COLO829 (cell line): ENCODE data around the gene OGA.

Experiments used
- DNase-seq: peaks from one replicate; pipeline ENCODE4 v3.0.0; 2012; ENCODE audit warnings: low spot score

The OGA gene

DNA sequence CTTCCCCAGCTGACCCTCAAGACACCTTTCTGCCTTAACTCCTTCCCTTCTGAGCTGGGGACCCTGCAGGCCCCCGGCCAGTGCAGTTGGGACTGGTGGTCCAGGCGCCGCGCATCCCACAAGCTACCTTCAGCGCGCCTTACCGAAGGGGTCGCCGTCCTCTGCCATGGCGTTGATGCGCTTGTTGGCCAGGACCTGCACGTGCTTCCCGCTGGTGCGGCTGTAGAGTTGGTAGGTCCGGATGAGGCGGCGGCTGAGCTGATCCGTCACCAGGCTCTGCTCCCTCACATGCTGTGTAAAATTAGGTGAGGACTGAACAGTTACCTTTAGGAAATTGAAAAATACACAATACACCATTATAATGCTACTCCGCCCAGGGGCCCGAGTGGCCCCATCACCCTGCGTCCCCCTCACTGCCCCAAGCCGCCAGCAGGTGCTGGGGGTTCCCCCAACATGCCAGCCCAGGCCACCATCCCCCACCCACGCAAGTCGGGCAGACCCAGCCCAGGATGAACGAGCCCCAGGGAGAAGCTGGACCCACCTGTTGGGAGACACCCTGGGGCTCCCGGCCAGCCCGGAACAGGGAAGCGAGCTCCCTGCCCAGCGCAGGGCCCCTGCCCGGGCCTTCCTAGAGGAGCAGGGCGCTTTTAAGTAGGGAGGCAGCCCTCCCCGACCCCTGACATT is 43.5 kb downstream of the OGA start:
- DNase-seq: no peak

DNA sequence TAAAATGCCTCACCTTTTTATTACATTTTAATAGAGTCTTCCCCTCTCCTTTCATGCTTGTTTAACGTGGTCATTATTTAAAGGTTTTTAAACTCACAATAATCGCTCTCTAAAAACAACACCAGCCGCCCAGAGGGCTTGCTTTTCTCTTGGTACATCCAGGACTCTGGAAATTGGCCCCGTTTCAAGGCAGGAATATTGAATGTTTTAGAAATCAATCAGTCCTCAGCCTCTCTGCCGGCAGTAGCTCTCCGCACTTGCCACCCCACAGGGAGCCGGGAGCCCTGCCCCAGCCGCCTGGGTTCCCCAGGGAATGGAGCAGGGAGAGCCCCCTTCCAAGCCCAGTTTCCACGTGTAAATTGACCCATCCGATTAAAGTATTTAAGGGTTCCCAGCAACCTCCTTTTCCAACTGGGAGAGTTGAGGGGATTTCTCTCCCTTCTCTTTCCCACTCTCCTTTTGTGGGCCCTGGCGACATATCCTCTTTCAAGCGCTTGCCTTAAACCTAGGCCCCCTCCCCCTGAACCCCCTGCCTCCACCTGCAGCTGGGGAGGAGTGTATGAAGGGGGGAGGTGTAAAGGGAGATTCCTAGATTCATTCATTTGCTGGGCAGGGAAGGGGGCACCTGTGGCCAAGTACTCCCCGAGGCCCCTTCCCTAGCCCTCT is 44.2 kb downstream of the OGA start:
- DNase-seq: no peak

DNA sequence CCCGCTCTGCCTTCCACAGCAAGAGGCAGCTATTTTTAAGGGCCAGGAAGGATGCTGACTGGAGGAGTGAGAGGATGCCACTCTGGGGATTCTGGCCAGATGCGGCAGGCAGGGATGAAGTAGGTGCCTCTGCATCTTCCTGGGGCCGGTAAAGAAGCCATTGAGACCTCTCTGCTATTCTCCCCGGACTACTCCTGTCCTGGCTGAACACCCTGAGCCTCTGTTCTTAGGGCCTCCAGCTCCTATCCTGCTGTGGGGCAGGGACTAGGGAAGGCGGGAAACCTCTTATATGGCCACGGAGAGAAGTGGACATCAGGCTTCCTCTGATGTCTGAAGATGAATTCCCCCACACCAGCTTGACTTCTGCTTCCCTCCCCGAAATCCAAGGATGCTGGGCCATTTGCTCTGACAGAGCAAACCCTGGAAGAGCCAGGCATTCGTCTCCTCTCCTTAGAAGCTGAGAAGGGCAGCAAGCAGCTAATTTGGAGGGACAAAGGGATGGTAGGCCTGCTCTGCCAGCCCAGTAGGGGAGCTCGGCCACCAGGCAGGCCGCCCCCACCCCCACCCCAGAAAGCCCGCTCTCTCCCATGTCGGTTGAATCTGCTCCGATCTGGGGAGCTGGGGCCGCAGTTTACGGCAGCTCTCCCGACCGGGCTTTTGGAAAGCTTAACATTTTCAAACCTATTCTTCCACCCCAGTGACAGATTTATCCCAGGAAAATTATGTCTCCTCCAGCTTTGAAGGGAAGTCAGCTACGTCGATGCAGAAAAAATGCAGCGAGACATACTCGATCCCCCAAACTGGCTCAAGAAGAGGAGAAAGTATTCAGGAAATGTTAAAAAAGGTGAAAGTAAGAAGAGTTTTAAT is 45.1 kb downstream of the OGA start:
- DNase-seq: no peak

DNA sequence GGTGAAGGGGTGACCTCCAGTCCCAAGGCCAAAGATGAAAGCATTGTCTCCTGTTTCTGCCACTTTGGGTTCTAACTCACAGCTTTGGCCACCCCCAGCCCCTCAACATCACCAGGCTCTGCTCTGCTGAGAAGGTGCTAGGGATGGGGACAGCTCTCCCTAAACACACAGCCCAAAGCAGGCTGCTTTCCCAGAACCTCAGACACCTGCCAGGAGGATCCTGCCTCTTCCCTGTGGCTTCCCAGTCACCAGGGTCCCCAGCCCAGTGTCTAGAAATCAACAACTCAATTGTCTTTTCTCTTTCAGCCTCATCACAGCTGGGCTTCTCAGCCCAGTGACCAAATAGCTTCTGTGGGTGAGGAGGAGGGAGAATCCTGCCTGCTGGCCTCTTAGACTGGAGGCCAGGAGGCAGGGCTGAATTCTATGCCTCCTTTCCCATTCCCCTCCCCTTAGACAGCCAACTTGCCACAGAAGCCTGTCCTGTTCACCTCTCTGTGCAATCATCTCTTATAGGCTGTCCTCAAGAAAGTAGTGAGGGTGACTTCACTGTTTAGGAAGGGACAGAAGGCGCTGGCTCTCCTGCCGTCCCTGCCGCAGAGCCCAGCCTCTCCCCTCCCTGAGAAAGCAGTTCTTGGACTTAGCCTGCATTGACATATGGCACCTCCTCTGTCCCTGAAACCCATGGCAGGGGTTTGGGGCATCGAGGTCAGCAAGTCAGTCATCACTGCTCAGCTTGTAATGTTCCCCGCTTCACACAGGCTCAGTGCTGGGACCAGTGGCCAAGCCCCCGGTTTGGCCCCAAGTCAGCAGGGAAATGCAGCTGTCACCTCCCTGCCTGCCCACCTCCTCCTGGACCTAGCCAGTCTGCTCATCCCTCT is 46.0 kb downstream of the OGA start:
- DNase-seq: no peak

DNA sequence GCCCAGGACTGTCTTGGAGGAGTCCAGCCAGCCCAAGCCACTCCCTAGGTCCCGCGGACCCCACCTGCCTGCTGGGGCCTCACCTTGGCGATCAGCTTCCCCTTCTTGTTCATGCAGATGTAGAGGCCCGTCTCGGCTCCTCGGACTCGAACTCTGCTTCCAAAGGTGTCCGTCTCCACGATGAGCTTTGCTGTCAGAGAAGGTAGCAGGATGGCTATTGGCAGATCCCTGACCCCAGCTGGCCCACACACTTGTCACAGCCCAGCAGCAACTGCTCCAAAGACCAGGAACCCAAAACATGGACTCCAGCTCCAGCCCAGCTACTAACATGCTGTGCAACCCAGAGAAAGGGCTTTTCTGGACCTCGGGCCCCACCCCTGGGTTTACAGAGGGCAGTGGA is 46.9 kb downstream of the OGA start:
- no peak for DNase-seq

DNA sequence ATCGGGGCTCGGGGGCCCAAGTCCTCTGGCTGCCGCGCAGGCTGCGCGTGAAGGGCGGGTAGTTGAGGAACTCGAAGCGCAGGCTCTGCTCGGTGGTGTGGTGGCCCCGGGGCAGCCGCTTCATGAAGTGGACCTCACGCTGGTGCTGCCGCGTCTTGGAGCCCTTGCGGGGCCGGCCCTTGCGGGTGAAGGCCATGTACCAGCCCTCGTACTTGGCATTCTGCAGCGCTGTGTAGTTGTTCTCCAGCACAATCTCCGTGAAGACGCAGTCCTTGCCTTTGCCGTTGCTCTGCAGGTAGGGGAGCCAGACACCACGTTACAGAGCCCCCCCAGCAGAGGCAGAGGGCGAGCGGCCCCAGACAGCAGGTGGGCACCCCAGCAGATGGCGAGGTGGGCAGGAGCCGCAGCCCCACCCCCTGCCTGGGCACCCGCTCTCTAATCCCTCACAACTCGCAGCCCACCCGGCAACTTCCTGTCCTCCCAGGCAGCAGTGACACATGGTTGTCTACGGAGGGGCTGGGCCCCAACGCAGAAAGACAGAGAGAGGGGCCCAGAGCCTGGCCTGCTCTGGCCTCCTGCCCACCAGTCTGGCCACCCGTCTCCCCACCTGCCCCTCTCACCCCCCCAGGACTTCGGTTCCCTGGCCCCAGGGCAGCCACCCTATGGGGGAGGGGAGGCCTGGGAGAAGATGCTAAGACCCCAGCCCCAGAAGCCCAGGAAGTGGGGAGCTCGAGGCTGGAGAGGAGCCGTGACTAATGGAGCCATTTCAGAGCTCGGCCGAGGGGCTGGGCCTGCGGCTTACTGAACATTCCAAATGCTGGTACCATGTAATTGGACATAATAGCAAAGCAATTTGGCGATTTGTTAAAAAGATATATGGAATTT is 47.7 kb downstream of the OGA start:
- no peak for DNase-seq

DNA sequence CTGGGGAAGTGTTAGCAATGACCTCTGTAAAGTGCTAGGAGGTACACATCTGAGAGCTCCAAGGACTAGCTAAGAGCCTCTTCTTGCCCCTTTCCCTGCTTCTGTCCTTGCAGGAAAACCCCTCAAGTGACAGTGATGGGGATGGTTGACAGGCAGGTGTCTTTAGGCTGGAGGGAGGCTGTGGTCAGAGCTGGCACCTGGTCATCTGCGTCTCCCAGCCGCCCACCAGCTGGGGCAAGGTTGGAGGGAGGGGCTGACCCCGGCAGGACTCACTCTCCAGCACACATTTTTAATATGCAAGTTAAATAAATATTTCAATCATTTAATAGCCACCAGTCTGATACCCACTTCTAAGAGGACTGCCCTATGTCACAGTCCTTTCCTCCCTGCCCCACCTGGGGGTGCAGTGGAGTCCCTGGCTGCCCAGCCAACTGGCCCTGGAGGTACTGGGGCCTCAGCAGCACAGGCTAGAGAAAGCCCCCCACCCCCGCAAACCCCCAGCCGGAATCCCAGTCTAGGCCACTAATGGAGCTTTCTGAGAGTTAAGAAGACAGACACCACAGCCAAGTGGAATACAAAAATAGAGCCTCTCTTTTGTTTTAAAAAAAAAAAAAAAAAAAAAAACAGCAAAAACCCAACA is 48.6 kb downstream of the OGA start:
- no peak for DNase-seq

DNA sequence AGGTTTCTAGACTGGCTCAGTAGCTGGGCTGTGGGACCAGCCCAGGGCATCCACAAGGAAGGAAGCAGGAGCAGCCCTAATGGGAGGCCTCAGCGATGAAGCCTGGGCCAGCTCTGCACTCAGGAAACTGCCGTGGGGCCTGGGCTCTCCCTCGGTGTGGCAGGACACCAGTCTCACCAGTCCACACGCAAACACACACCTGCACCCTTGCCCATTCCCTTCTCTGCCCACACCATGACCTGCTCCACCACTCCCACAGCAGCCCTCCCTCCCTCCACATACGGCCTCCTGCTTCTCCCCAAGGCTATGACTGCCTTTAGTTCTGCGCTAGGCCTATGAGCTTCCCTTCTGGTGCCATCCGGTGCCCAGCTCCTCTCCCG is 49.5 kb downstream of the OGA start:
- no peak for DNase-seq

DNA sequence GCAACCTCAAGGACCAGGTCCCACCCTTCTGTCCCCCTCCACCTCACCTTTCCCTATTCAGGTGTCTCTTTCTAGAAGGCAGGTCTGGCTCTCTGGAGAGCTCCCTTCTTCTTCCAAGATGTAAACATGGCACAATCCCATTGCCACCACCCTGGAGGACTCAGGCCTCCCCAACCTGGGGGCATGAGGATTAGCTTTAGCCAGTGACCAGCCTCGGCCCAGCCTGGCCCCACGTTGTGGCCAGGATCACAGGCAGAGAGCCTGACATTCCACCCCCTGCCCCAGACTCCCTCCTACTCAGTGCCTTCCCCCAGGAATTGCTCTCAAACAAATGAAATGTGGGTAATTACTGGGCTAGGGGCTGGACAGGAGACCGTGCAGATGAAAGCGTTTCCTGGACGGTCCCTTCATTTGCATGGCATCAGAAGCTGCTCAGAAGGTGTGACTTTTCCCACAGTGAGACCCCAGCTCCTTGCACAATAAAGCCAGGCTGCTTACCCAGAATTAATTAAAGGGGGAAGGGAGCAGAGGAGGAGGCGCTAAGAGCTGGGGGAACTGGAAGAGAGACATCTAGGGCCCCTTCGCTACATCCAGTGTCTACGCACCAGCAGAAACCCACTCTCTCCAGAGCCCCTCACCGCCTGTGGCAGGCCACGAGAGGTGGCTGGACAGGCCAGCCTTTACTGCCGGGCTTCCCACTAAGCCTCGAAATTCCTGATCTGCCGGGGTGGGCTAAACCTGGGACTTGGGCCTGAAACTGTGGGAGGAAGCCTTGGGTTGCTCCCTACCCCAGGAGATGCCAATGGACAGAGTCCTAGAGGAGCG is 50.1 kb downstream of the OGA start:
- no peak for DNase-seq

DNA sequence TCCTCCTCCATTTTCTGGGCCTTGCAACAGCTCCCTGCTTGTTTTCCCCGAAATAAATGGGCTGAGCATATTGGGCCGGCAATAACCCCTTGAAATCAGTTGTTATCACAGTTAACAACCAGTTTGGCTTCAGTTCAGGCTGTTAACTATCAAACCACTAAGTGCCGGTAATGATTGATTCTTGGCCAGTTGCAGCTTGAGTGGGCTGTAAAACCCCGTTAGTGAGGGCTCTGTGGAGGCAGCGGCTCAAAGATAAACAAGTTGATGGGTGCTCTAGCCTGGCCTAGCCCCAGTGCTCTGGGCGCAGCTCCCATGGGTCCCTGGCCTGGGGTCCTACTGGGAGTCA is 50.7 kb downstream of the OGA start:
- no peak for DNase-seq

DNA sequence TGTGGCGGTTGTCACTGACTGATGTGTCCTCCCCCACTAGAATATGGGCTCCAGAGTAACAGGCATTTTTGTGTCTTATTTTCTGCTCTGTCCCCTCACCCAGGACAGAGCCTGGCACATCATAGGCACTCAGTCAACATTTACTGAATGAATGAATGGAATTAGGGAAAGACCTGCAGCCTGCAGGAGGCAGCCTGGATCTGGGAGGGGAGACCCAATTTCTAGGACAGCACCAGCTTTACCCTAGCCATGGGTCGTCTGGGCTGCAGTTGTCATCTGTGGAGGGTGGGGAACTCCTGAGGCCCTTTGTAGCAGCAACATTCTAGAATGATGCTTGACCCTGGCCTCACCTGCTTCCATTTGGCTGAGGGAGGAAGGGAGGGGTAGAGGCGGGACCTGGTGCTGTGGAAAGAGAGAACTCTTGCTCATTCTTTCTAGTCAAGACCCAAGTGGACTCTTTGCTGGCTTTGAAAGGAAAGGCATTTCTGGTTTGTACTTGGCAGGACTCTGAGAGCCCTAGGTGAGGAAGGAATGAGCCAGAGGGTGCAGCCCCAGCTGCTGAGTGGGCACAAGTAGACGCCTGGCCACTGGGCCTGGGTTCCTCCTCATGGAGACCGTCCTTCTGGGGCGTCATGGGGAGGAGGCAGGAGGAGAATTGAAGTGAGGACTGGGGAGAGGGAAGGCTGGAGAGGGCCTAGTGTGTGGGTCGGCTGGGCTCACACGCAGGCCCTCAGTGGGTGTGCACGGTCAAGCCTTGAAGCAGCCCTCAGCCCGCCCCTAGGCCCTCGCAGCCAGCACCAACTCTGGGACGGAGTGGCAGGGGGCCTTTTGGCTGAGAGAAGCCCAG is 51.3 kb downstream of the OGA start:
- no peak for DNase-seq

DNA sequence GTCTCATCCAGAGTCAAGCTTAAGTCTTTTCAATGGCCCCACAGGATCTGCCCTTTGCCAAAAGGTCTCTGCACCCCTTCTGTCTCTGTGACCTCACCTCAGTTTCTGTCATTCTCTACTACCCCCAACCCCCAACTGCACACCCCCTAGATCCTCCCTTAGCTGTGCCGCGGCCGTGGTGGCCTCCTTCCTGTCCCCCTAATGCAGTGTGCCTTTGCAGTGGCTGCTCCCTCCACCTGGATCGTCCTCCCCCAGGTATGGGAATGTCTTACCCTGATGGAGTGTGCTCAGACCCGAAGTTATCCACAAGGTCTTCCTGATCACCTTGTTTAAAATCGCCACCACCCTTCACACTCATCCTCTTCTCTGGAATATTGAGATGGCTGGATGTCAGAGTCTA is 51.9 kb downstream of the OGA start:
- no peak for DNase-seq

DNA sequence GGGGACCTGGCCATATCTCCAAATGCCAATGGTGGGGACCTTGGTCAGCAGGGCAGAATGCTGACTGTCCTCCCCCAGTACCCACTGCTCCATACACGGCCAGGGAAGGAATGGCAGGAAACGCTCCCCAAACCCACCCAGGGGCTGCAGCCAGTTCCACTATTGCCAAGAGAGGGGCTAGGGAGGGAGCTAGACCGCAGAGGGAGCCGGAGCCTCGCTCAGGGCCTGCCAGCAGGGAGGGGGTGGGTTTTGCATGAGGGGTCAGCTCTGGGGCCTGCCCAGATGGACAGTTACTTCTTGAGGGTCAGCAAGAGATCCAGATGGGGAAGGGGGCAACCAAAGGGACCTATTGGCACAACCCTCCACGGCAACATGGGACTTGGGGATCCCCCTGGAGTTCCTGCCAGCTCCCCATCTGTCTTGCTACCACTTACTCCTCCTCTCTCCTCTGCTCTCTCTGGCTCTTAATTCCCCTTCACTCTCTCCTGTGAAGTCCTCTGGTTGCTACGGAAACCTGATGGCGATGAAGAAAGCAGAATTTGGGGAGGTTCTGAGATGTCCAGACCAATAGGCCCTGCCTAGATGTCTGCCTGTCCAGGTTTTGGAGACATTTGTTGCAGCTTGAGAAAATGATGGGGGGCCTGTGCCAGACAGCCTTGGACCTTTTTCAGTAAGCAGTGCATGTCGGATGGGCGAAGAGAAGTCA is 55.0 kb downstream of the OGA start:
- no peak for DNase-seq

DNA sequence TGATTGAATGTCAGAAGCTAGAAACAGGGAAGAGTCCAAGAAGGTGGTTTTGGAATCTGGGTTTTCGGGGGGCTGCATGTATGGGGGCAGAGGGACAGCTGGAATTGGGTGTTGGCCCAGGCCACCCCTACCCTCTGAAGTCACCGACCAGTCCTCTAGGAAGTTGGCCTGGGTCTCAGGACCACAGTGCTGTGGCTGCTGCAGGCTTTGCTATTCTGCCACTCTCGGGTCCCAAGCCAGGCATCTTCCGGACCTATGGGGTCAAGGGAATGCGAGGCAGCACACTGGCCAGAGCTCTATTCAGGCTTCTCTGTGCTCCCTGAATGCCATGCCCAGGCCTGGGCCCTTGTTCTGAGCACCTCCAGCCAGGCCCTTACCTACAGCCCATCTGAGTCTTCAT is 55.5 kb downstream of the OGA start:
- no peak for DNase-seq

DNA sequence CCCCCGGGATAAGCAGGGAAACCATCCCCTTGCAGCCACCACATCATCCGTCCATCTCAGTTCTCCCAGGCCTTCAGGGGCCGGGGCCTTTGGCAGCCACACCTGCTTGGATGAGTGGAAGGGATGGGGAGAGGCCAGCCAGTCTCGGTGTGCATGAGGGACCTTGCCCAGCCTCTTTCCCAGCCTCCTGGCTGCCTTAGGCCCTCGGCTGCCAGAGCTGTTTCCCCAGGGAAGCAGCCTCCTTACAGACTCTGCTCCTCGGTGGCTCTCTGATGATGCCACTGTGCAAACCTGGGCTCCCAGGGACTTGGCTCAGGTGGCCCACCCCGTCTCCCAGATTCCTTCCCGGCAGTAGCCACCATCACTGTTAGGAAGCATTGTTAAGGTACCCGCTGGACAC is 57.0 kb downstream of the OGA start:
- no peak for DNase-seq

DNA sequence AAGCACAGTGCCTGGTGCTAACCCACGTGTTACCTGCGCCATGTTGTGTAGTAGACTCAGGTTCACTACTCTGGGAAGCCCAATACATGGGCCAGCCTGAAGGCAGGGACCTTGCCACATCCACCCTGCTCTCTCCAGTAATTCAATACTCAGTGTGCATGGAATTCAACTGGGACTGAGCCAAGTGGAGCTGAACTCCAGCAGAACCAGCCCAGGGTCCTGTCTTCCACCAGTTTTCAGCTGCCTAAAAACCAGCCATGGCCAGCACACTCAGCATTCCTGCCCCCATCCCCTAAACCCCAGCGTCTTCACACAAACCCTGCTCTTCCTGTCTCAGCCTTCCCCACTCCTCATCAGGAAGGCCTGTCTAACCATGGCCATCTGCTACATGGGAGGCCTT is 57.7 kb downstream of the OGA start:
- no peak for DNase-seq

DNA sequence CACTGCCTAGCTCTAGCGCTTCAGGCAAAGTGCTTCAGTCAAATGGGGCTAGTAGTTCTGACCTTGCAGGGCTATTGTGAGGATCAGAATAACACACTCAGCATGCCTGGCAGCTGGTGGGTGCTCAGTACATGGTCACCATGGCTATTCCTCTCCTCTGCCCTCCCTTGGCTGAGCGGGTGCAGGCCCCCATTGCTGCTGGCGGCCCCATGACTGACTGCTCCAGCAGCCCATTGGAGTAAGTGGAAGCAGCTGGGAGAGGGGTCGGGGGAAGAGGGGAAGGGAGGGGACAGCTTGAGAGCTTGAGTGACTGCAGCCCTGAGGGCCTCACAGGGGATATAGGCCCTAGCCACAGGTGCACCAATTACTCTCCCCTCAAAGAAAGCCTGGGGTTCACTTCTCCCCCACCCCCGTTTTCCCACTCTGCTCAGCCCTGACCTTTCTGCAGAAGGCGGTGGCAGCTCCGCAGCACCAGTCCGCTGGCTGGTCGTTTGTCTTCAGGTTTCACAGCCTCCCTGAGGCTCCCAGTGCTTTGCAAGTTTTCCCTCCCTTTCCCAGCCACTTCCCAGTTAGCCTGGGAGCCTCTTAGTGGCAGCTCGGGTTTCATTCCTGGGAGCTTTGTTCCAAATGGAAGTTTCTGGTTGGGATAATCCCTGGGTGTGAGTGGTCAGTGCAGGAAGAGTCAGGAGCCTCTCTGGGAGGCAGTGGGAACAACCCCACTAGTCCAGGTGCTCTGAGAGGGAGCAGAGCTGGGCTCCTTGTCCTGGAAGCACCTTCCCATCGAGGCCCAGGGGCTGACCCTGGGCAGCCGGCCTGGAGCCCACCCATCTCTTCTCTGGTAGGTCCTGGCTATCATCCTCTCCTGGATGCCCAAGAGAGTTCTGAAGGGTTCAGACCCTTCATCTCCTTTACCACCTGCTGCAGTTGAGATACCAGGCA is 58.7 kb downstream of the OGA start:
- no peak for DNase-seq
